ENCODE data around the gene CNTN5.

GRCh38 chr11:99555486-99555885 lies 534.7 kb downstream of the CNTN5 start:
- no peak for TF ChIP-seq POLR2A (IDR thresholded peaks at IDR 0.05)
- TF ChIP-seq CTCF (IDR thresholded peaks at IDR 0.05), result no peak
- TF ChIP-seq EP300 (IDR thresholded peaks at IDR 0.05), result no peak

Data from suprapubic skin (tissue), 3 donors.